ENCODE results near the gene ASCC2. TPM values are rescaled to one million over a fixed set of nuclear protein-coding genes. Genes with fewer than 3 reads are reported as not detected.

ASCC2 gene
- total and polyA plus RNA-seq, 2 experiments from 2014 or later: 30.5 to 31.3 TPM

DNA sequence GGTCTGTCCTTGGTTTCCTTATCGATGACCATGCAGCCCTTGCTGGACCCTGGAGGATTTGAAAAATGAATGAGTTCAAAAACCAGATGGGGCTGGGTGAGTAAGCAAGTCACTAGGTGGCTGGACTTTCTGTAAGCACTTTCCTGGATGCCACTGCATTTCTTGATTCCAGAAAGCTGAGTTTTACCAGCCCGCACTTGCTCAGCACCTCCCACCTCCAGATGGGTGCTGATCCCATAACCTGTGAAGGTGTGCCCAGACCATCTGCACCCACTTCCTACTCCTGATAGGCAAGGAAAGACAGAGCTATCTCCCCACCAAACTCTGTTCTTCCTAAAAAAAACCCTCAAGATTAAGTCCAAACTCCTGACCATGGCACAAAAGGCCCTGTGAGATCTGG is 21.1 kb downstream of the ASCC2 start:
- no peak overlapping the region for H3K4me2 ChIP-seq
- H3K79me2 ChIP-seq (replicated peaks; ENCODE audit: insufficient read depth): no peaks in the 10 kb centered on the region
- ATAC-seq (no peak), DNase-seq (ENCODE audit: low spot score) (no peak)
- TF ChIP-seq REST (IDR thresholded peaks at IDR 0.05; ENCODE audit: unreplicated experiment) (no peak), CREB1 (CRISPR knock-in tag; IDR thresholded peaks at IDR 0.05; ENCODE audit: low read depth) (no peak), POLR2AphosphoS5 (IDR thresholded peaks at IDR 0.05; ENCODE audit: low read depth) (no peak), EZH2phosphoT487 (IDR thresholded peaks at IDR 0.05; ENCODE audit: unreplicated experiment) (no peak), ZNF114 (CRISPR knock-in tag; IDR thresholded peaks at IDR 0.05) (no peak), JUNB (IDR thresholded peaks at IDR 0.05; ENCODE audit: unreplicated experiment) (no peak), ZNF331 (CRISPR knock-in tag; IDR thresholded peaks at IDR 0.05; ENCODE audit: low read depth) (no peak), STAT1 (IDR thresholded peaks at IDR 0.05; ENCODE audit: unreplicated experiment) (no peak), NANOG (IDR thresholded peaks at IDR 0.05; ENCODE audit: borderline replicate concordance) (no peak), ETS1 (IDR thresholded peaks at IDR 0.05) (no peak), EZH2 (IDR thresholded peaks at IDR 0.05; ENCODE audit: low read depth, unreplicated experiment) (no peak), CTCF (conservative IDR thresholded peaks at IDR 0.05; ENCODE audit: low read depth in 2 of 2) (no peak)
- TF ChIP-seq, protein P1, sequence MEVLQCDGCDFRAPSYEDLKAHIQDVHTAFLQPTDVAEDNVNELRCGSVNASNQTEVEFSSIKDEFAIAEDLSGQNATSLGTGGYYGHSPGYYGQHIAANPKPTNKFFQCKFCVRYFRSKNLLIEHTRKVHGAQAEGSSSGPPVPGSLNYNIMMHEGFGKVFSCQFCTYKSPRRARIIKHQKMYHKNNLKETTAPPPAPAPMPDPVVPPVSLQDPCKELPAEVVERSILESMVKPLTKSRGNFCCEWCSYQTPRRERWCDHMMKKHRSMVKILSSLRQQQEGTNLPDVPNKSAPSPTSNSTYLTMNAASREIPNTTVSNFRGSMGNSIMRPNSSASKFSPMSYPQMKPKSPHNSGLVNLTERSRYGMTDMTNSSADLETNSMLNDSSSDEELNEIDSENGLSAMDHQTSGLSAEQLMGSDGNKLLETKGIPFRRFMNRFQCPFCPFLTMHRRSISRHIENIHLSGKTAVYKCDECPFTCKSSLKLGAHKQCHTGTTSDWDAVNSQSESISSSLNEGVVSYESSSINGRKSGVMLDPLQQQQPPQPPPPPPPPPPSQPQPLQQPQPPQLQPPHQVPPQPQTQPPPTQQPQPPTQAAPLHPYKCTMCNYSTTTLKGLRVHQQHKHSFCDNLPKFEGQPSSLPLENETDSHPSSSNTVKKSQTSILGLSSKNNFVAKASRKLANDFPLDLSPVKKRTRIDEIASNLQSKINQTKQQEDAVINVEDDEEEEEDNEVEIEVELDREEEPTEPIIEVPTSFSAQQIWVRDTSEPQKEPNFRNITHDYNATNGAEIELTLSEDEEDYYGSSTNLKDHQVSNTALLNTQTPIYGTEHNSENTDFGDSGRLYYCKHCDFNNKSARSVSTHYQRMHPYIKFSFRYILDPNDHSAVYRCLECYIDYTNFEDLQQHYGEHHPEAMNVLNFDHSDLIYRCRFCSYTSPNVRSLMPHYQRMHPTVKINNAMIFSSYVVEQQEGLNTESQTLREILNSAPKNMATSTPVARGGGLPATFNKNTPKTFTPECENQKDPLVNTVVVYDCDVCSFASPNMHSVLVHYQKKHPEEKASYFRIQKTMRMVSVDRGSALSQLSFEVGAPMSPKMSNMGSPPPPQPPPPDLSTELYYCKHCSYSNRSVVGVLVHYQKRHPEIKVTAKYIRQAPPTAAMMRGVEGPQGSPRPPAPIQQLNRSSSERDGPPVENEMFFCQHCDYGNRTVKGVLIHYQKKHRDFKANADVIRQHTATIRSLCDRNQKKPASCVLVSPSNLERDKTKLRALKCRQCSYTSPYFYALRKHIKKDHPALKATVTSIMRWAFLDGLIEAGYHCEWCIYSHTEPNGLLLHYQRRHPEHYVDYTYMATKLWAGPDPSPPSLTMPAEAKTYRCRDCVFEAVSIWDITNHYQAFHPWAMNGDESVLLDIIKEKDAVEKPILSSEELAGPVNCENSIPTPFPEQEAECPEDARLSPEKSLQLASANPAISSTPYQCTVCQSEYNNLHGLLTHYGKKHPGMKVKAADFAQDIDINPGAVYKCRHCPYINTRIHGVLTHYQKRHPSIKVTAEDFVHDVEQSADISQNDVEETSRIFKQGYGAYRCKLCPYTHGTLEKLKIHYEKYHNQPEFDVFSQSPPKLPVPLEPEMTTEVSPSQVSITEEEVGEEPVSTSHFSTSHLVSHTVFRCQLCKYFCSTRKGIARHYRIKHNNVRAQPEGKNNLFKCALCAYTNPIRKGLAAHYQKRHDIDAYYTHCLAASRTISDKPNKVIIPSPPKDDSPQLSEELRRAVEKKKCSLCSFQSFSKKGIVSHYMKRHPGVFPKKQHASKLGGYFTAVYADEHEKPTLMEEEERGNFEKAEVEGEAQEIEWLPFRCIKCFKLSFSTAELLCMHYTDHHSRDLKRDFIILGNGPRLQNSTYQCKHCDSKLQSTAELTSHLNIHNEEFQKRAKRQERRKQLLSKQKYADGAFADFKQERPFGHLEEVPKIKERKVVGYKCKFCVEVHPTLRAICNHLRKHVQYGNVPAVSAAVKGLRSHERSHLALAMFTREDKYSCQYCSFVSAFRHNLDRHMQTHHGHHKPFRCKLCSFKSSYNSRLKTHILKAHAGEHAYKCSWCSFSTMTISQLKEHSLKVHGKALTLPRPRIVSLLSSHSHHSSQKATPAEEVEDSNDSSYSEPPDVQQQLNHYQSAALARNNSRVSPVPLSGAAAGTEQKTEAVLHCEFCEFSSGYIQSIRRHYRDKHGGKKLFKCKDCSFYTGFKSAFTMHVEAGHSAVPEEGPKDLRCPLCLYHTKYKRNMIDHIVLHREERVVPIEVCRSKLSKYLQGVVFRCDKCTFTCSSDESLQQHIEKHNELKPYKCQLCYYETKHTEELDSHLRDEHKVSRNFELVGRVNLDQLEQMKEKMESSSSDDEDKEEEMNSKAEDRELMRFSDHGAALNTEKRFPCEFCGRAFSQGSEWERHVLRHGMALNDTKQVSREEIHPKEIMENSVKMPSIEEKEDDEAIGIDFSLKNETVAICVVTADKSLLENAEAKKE (CRISPR knock-in tag; IDR thresholded peaks at IDR 0.05): no peak
- H3K27ac ChIP-seq (ENCODE audit: low read depth): no peak overlapping the region
- peaks cover 18% of the 10 kb centered on the region for H3K36me3 ChIP-seq (ENCODE audit: insufficient read depth)
- no peaks in the 10 kb centered on the region for H3K4me1 ChIP-seq (ENCODE audit: insufficient read depth)
- no peaks in the 10 kb centered on the region for H3F3A ChIP-seq (replicated peaks; ENCODE audit: low read depth)
- H3K27ac Mint-ChIP-seq: no peak overlapping the region
- H3K4me3 Mint-ChIP-seq: no peak overlapping the region
- no peaks in the 10 kb centered on the region for H3K27me3 ChIP-seq (ENCODE audit: insufficient read depth)
- H3K4me1 Mint-ChIP-seq: no peaks in the 10 kb centered on the region; the same call in 1 of the 3 replicates
- peaks cover 1% of the 10 kb centered on the region for H3K27me3 Mint-ChIP-seq (ENCODE audit: insufficient read depth, low read depth, poor library complexity)
- no peaks in the 10 kb centered on the region for H3K9me2 ChIP-seq (ENCODE audit: insufficient read depth)
- H3K9me3 Mint-ChIP-seq: no peaks in the 10 kb centered on the region
- H2AFZ ChIP-seq: no peak overlapping the region
- H3K4me3 ChIP-seq: no peak overlapping the region
- peaks cover 39% of the 10 kb centered on the region for H3K36me3 Mint-ChIP-seq (ENCODE audit: low read depth)
- no peaks in the 10 kb centered on the region for H4K20me1 ChIP-seq (replicated peaks; ENCODE audit: insufficient read depth)
